GM21717 (cell line): Measurements from ENCODE around the gene PTH2.

ENCODE experiments used
- ATAC-seq: cut with Tn5 transposase; IDR thresholded peaks from one replicate; pipeline ENCODE4 v1.9.1; 2021; ENCODE audit warnings: mild to moderate bottlenecking, moderate library complexity; ENCODE audit not compliant: unreplicated experiment

PTH2 gene

GRCh38 chr19:49415102-49415809, 8.0 kb downstream of the PTH2 start:
- no peak for ATAC-seq

- ATAC-seq = no peak
Measured at GRCh38 chr19:49414256-49414655, 9.0 kb downstream of the PTH2 start.

DNA sequence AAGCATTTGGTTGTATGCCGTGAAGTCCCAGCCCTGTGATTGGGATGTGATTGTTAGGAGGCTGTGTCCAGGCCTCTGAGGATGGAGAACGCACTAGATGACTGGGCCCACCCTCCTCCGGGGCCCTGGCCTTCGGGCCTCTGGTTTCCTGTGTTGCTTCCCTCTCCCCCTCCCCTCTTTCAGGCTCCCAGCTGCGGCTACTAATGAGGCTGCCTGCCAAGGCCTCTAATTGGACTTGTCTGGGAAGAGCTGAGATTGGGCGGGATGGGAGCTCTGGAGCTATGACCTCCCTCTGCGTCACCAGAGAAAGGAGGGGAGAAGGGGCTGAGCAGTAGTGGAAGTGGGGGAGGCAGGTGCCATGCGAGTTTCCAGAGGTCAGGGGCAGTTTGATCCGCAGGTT, 9.9 kb downstream of the PTH2 start:
- no peak for ATAC-seq

GRCh38 chr19:49411681-49412326, 11.4 kb downstream of the PTH2 start:
- no peak for ATAC-seq

DNA sequence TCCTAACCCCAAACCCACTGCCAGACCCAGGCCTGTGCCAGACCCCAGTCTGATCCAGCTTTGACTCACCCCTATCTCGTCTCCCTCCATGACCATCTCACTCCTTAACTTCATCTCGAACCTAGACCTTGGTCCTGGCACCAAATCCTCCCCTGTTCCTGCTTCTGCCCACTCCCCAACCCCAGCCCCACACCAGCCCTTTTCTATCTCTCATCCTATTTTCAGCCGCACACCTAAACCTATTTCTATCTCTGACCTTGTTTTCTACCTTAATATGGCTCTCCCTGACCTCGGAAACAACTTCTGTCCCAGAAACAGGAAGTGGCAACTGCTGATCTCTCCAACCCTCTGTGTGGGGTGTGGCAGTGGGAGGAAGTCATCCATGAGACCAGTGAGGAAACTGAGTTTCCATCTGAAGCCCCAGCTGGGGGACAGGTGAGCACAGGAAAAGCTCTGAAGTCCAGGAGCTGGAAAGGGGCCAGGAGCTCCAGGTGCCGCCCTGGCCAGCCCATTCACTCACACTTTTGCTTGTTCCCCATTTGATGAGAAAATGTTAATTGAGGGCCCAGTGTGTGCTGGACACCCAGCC, 13.7 kb downstream of the PTH2 start:
- ATAC-seq = no peak

DNA sequence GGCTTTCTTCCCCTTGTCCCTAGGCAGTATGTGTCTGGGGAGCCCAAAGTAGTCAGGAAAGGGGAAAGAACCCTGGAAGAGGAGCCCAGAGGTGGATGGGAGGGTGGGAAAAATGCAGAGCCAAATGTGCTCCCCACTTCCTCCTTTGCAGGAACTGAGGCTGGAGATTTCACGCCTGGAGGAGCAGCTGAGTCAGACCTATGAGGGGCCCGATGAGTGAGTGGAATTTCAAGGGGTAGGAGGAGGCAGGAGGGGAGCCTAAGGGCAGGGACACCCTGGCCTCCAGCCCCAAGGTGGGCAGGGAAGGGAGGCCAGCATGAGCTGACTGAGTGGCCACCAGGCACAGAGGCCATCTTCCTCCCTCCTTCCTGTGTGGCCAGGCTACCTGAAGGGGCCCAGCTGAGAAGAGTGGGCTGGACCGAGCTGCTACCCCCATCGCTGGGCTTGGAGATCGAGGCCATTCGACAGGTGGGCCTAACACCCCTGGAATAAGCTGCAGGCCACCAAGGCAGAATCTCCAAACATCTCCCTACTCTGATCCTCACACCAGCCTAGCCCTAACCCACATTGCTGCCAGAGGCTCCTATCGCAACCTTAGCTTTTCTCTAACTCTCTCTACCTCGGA, 14.3 kb downstream of the PTH2 start:
- no peak for ATAC-seq

GRCh38 chr19:49407482-49408015, 15.7 kb downstream of the PTH2 start:
- ATAC-seq = no peak

- no peak for ATAC-seq
Measured at GRCh38 chr19:49407079-49407478, 16.2 kb downstream of the PTH2 start.

- no peak for ATAC-seq
Measured at GRCh38 chr19:49403404-49404187, 19.6 kb downstream of the PTH2 start.

- ATAC-seq = no peak
Measured at GRCh38 chr19:49400029-49400428, 23.2 kb downstream of the PTH2 start.

- ATAC-seq = no peak
Measured at GRCh38 chr19:49398931-49399330, 24.3 kb downstream of the PTH2 start.

- no peak for ATAC-seq
Measured at GRCh38 chr19:49398001-49398615, 25.1 kb downstream of the PTH2 start.

DNA sequence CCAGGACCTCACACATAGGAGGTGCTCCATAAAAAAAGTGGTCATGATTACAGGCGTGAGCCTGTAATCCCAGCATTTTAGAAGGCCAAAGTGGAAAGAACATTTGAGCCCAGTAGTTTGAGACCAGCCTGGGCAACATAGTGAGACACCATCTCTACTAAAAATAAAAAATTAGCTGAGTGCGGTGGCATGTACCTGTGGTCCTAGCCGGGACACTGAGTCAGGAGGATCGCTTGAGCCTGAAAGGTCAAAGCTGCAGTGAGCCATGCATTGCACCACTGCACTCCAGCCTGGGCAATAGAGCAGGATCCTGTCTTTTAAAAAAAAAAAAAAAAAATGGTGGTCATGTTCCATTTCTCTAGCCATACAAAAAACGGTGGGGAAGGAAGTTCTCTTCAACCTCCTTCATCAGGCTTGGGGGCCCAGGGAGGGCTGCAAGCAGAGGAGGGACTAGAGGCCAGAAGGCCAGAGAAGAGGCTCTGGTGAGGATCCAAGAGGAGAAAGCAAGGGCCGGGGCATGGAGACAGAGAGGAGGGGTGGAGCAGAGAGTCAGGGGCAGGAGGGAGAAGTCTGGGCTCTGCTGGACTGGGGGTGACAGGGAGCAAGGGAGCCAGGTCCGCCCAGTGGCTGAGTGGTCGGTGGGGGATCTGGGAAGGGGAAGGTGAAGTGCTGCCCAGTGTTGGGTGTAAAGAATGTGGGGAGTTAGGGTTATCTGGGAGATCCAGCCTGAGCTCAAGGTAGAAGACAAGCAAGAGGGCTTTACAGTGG, 26.3 kb downstream of the PTH2 start:
- no peak for ATAC-seq

DNA sequence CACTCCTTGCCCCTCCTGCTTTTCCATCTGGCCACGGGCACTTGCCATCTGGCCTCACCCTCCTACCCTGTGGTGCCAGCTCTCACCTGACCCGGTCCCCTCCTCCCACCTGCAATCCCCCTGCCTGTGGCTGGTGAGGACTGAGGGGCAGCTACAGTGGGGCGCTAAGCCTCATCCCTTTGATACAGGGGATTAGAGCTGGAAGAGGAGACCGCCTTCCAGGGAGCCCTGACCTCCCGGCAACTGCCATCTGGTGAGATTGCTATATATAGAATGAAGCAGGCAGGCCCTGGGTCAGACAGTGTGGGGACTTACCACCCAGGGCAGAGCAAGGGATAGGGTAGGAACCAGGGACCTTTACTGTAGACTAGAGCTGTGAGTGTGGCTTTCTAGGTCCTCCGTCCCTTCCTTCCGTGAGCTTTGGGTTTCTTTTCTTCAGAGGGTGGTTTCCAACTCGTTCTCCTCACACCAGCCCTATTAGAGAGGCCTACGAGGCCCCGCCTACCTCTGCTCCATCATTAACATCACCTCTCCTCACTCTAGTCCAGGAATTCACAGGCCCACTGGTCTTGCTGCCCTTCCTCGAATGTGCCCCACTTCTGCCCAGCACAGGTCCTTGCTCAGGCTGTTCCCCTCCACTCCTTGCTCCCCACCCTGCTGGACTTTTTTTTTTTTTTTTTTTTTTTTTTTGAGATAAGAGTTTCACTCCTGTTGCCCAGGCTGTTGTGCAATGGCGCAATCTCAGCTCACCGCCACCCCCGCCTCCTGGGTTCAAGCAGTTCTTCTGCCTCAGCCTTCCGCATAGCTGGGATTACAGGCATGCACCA, 27.4 kb downstream of the PTH2 start:
- no peak for ATAC-seq

DNA sequence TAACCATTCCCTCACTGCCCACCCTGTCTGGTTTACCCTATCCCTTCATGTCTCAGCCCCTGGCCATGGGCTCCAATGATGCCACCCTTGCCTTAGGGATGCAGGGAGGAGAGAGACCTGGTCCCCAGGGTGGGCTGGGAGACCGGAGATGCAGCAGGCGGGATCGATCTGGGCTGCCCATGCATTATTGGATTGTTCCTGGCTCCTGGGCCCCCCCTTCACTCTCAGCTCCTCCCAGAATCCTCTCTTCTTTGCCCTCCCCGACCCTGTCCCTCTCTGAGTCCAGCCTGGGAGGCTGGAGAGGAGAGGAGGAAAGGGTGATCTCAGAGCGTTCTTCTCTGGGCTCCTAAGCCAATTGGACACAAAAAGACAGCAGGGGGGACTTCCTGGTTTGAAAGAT, 29.4 kb downstream of the PTH2 start:
- no peak for ATAC-seq

DNA sequence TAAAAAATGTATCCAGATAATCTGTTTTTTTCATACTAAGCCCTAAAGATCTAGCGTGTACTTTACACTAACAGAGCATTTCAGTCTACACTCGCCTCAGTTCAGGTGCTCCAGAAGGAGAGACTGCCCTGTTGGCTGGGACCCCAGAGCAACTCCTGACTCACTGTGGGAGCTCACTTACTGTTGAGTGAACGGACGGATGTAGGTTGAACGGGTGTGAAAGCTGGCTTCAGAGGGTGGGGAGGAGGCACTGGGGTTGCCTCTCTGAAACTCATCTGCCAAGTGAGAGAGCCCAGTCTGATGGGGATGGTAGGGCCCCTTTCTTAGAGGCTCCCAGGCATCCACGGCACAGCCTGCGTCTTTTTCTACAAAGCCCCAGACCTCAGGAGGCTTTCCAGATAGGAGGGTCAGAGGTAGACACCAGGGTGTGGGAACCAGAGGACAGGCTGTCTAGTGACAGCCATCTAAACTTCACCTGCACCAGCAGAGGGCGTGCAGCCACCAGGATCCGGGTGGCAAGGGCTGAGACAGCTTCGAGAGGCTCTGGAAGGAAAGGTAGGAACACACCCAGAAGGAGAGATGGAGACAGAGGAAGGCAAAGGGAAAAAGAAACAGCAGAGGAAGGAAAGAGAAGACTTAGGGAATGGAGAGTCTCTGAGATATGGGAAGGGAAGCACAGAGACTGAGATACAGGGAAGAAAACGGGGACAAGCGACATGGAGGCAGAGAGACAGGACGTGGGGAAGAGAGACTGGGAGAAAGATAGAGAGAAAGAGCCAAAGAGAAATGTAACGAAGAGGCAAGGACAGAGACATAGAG, 31.5 kb downstream of the PTH2 start:
- no peak for ATAC-seq

DNA sequence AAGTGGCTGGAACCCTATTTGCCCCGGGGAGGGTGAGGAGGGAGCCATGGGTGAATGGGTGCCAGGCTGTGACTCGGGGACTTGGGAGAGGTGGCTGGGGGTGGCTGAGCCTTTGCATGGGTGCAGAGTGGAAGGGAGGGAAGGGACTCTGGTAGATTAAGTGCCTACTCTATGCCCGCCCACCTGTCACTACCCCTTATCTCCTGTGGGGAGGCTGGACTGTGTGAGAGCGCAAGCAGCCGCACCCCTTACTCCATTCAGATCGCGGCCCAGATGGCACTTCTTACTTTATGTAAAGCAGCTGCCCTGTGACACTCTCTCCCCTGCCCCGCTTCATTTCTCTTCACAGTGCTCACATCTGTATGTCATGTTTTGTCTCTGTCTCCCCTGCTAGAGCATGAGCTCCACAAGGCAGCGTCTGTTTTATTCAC, 32.3 kb downstream of the PTH2 start:
- no peak for ATAC-seq
